CD8-positive, alpha-beta memory T cell (primary cell): ENCODE measurements around the gene SYNJ1. TPM values are rescaled to one million over a fixed set of nuclear protein-coding genes. Genes with fewer than 3 reads are reported as not detected.

Source experiments
- CTCF ChIA-PET: fragments of 350-600 bp; sonication (Branson Sonifier 250); formaldehyde crosslinking; loops from one replicate; lab custom pipeline; 2021; ENCODE audit warnings: antibody characterized with exemption; lab: Charles Lee
- POLR2A ChIA-PET: fragments of 350-600 bp; sonication (Branson Sonifier 250); formaldehyde crosslinking; loops from one replicate; lab custom pipeline; 2021; ENCODE audit warnings: antibody characterized with exemption; lab: Charles Lee
- DNase-seq, 5 donors: peaks; one replicate each; pipeline versions ENCODE4 v3.0.0 to v3.0.0-alpha.2; 2020 to 2022; ENCODE audit warnings: mixed read lengths in 1 of 5
- H3K27ac ChIP-seq: one replicate; pipeline ENCODE4 v1.7.0; 2013; ENCODE audit warnings: low read depth, mild to moderate bottlenecking, low read length, moderate library complexity
- H3K27me3 ChIP-seq: 2 replicates; pipeline ENCODE4 v1.7.0; 2013; ENCODE audit warnings: low read length, mild to moderate bottlenecking; ENCODE audit not compliant: insufficient read depth, poor library complexity, severe bottlenecking
- H3K36me3 ChIP-seq: 2 replicates; pipeline ENCODE4 v1.7.0; 2013; ENCODE audit warnings: mild to moderate bottlenecking, low read length, moderate library complexity; ENCODE audit not compliant: insufficient read depth
- H3K4me1 ChIP-seq: 2 replicates; pipeline ENCODE4 v1.7.0; 2013; ENCODE audit warnings: mild to moderate bottlenecking, low read length, moderate library complexity; ENCODE audit not compliant: insufficient read depth
- H3K4me3 ChIP-seq: 2 replicates; pipeline ENCODE4 v1.7.0; 2013; ENCODE audit warnings: mild to moderate bottlenecking, low read length
- H3K9me3 ChIP-seq: 2 replicates; pipeline ENCODE4 v1.7.0; 2013; ENCODE audit warnings: mild to moderate bottlenecking, low read length
- H3K27ac Mint-ChIP-seq, 8 donors: one replicate each; pipeline ENCODE4 v1.8.0; 2020 to 2021; ENCODE audit warnings: mixed read lengths in 8 of 8, mild to moderate bottlenecking in 6 of 8, inconsistent platforms in 3 of 8, moderate library complexity in 3 of 8
- H3K27me3 Mint-ChIP-seq, 2 donors: one replicate each; pipeline ENCODE4 v1.8.0; 2020 to 2021; ENCODE audit warnings: mixed read lengths in 2 of 2, mild to moderate bottlenecking in 1 of 2, moderate library complexity in 1 of 2
- H3K36me3 Mint-ChIP-seq, 3 donors: one replicate each; pipeline ENCODE4 v1.8.0; 2020 to 2021; ENCODE audit warnings: mixed read lengths in 3 of 3, inconsistent platforms in 1 of 3, mild to moderate bottlenecking in 1 of 3
- H3K4me1 Mint-ChIP-seq, 3 donors: one replicate each; pipeline ENCODE4 v1.8.0; 2020 to 2021; ENCODE audit warnings: mixed read lengths in 3 of 3, inconsistent platforms in 1 of 3, mild to moderate bottlenecking in 1 of 3
- H3K4me3 Mint-ChIP-seq, 7 donors: one replicate each; pipeline ENCODE4 v1.8.0; 2020 to 2021; ENCODE audit warnings: mixed read lengths in 7 of 7, mild to moderate bottlenecking in 6 of 7, moderate library complexity in 4 of 7, inconsistent platforms in 2 of 7
- H3K9me3 Mint-ChIP-seq, 5 donors: one replicate each; pipeline ENCODE4 v1.8.0; 2020 to 2022; ENCODE audit warnings: mixed read lengths in 5 of 5, mild to moderate bottlenecking in 3 of 5, moderate library complexity in 2 of 5, inconsistent platforms in 1 of 5
- polyA plus RNA-seq: library from polyadenylated mRNA; unstranded; fragments of 300-500 nt; fragmentation: Illumina TruSeq; gene quantifications from one replicate; pipeline ENCODE4 v1.2.3, GENCODE V29; 2021
- total RNA-seq, 2 experiments: library from RNA; stranded (reverse); gene quantifications; one replicate each; pipeline ENCODE4 v1.2.3, GENCODE V29; 2021

The SYNJ1 gene
- total and polyA plus RNA-seq, 3 experiments from 2014 or later, result 3.4 to 14.4 (median 11.4) TPM

DNA sequence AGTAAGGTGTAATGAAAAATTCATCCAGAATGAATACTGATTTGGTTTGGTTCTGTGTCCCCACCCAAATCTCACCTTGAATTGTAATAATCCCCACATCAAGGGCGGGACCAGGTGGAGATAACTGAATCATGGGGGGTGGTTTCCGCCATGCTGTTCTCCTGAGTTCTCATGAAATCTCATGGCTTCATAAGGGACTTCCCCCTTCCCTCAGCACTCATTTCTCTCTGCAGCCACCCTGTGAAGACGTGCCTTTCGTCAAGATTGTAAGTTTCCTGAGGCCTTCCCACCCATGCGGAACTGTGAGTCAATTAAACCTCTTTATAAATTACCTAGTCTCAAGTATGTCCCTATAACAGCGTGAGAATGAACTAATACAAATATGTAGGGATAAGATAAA is 5.5 kb upstream of the SYNJ1 start:
- Histone ChIP-seq H3K27ac (no peak overlapping the region), H3K36me3 (peaks cover 4% of the 10 kb centered on the region), H3K27me3 (no peaks in the 10 kb centered on the region), H3K4me1 (peaks cover 29% of the 10 kb centered on the region), H3K9me3 (no peaks in the 10 kb centered on the region), H3K4me3 (no peak overlapping the region)
- H3K4me3 Mint-ChIP-seq, result no peak overlapping the region
- no peak overlapping the region for H3K27ac Mint-ChIP-seq
- POLR2A ChIA-PET, result interaction anchor here (1.3 kb wide), 1 partner anchor 38 kb away, joined by 4 read pairs; the partner anchor contains the start of gene PAXBP1
- peaks cover 0 to 36% (median 8%) of the 10 kb centered on the region in 3 donors for H3K36me3 Mint-ChIP-seq
- no peaks in the 10 kb centered on the region for H3K9me3 Mint-ChIP-seq
- no peaks in the 10 kb centered on the region for H3K27me3 Mint-ChIP-seq
- CTCF ChIA-PET, result no interaction called here
- H3K4me1 Mint-ChIP-seq, result peaks cover 11 to 36% (median 32%) of the 10 kb centered on the region in 3 donors
- no peak for DNase-seq

DNA sequence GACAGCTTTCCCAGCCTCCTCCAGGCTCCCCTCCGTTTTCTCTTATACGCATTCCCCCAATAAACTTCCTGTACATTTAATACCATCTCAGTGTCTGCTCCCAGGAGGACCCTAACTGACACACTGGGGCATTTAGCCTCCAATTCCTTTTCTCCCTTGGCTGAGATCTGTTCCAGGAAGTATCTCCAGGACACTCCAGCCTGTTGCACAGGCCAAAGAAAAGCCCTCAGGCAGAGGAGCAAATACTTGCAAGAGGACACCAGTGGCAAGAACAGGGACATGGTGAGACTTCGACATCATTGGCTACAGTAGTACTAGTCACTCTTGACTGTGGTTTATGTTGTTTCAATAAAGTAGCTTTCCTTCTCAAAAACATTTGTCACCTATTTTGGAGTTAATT is 4.7 kb upstream of the SYNJ1 start:
- no peaks in the 10 kb centered on the region for H3K9me3 Mint-ChIP-seq
- H3K36me3 Mint-ChIP-seq, result peaks cover 0 to 38% (median 8%) of the 10 kb centered on the region in 3 donors
- Histone ChIP-seq H3K27ac (no peak overlapping the region), H3K36me3 (peaks cover 3% of the 10 kb centered on the region), H3K27me3 (no peaks in the 10 kb centered on the region), H3K9me3 (no peaks in the 10 kb centered on the region), H3K4me1 (peaks cover 31% of the 10 kb centered on the region), H3K4me3 (no peak overlapping the region)
- no peak for DNase-seq
- peak overlapping the region in 1 of 7 donors; percentile 67 for H3K4me3 Mint-ChIP-seq
- ChIA-PET CTCF (interaction anchor here (0.6 kb wide), 1 partner anchor 24 kb away, joined by 3 read pairs; no protein-coding TSS in a partner anchor), POLR2A (interaction anchor here (1.3 kb wide), 1 partner anchor 39 kb away, joined by 4 read pairs; the partner anchor contains the start of gene PAXBP1)
- no peaks in the 10 kb centered on the region for H3K27me3 Mint-ChIP-seq
- peaks cover 12 to 38% (median 34%) of the 10 kb centered on the region in 3 donors for H3K4me1 Mint-ChIP-seq
- peak overlapping the region in 2 of 8 donors; percentile 17 to 53 for H3K27ac Mint-ChIP-seq

DNA sequence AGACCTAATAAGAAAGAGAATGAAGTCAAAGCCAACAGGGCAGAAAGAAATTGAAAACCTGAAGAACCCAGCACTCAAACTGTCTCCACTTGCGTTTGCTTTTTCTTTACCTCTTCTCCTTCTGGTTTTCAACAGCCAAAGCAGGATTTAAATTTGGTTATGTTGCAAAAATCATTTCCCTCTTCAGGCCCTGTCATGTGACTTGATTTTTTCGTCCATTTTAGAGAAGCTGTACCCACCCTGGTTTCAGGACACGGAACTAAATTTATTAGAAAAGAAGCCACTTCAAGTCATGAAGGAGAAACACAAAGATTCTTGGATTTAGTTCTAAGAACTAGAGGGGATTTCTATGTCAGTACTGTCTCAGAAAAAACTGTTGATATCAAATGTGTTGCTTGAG is 1.0 kb upstream of the SYNJ1 start:
- CTCF ChIA-PET, result interaction anchor here (1.1 to 3.6 kb wide), 3 partner anchors 43 to 325 kb away, joined by 3 to 21 read pairs (median 3); partner anchors contain the start of genes CFAP298 and PAXBP1
- H3K4me3 Mint-ChIP-seq, result peak overlapping the region; percentile 93 to 98 (median 96)

DNA sequence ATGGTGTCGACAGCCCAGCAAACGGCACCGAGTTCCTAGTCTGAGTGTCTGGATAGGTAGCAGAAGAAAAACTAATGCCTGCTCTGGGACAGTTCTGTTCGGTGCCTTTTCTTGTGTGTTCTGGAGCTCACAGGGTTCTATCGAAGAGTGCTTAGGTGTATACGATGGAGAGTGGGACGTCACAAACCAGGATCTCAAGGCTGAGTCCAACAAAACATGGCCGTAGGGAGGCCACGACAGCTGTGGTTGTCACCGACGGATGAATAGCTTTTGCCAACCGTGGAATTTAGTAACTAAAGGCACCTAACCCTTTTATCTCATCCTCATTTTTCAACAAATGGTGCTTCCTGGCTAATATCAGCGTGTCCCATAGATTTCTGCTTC is 635 bp upstream of the SYNJ1 start:
- peaks cover 42% of the 10 kb centered on the region for H3K4me1 ChIP-seq
- H3K27me3 ChIP-seq, result no peaks in the 10 kb centered on the region
- H3K4me3 ChIP-seq, result peak overlapping the region; percentile 92
- DNase-seq, result no peak
- Mint-ChIP-seq H3K36me3 (peaks cover 0 to 26% (median 7%) of the 10 kb centered on the region in 3 donors), H3K4me1 (peaks cover 28 to 67% (median 57%) of the 10 kb centered on the region in 3 donors), H3K4me3 (peak overlapping the region; percentile 93 to 98 (median 96)), H3K27ac (peak overlapping the region; percentile 83 to 98 (median 92)), H3K27me3 (no peaks in the 10 kb centered on the region), H3K9me3 (no peaks in the 10 kb centered on the region)
- no peaks in the 10 kb centered on the region for H3K9me3 ChIP-seq
- peak overlapping the region; percentile 85 for H3K27ac ChIP-seq
- CTCF ChIA-PET, result interaction anchor here (1.1 to 3.6 kb wide), 4 partner anchors 10 to 325 kb away, joined by 3 to 21 read pairs (median 3); partner anchors contain the start of genes CFAP298 and PAXBP1
- H3K36me3 ChIP-seq, result no peaks in the 10 kb centered on the region
- POLR2A ChIA-PET, result interaction anchor here (0.7 to 2.5 kb wide), 4 partner anchors 16 to 814 kb away, joined by 3 to 21 read pairs (median 6); partner anchors contain the start of genes GART, PAXBP1 and SON

More for the DNA sequence above, 1.0 kb upstream of the SYNJ1 start:
- peaks cover 24 to 63% (median 53%) of the 10 kb centered on the region in 3 donors for H3K4me1 Mint-ChIP-seq
- POLR2A ChIA-PET, result interaction anchor here (1.5 to 2.5 kb wide), 2 partner anchors 43 to 813 kb away, joined by 8 to 21 read pairs; partner anchors contain the start of genes GART, PAXBP1 and SON
- peaks cover 0 to 24% (median 4%) of the 10 kb centered on the region in 3 donors for H3K36me3 Mint-ChIP-seq
- no peaks in the 10 kb centered on the region for H3K9me3 Mint-ChIP-seq
- Histone ChIP-seq H3K36me3 (no peaks in the 10 kb centered on the region), H3K27ac (no peak overlapping the region), H3K9me3 (no peaks in the 10 kb centered on the region), H3K4me3 (peak overlapping the region; percentile 92), H3K27me3 (no peaks in the 10 kb centered on the region), H3K4me1 (peaks cover 42% of the 10 kb centered on the region)
- H3K27ac Mint-ChIP-seq, result peak overlapping the region in 7 of 8 donors; percentile 83 to 98 (median 92)
- no peak for DNase-seq
- no peaks in the 10 kb centered on the region for H3K27me3 Mint-ChIP-seq

DNA sequence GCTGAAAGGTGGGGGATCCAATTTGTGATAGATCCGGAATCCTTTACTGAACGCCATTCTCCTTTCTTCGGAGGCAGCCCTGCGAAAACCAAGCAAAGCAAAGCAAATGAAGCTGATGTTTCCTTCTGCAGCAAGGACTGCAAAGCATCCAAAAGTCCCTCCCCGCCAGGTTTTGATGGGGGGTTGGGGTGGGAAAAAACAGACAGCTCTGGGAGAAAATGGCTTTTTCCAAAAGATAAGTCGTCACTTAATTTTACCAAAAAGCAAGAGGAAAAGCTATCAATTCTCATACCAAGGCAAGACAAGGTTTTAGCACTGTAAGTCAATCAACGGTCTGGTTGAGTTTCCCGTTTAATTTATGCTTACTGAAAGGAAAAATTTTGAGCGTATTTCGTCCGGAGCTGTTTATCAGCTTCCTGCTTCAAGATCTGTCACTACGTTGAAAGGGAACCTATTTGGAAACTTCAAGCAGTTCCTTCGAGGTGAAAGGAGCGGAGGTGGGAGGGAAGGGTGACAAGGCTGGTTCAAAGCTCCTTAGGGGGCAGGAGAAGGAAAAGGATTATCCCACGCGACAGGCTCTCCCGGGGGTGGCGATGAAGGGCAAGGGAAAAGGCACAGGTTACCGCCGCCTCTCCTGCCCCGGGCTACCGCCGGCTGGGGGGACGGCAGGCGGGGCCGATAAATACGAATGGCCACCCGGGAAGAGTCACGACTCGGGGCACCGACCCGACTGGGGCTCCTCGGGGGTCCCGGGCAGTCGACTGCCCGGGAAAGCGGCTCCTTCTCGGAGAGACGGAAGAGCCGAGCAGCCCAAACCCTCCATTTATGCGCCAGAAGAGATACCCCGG is 750 bp downstream of the SYNJ1 start:
- Mint-ChIP-seq H3K36me3 (peaks cover 0 to 30% (median 6%) of the 10 kb centered on the region in 3 donors), H3K27me3 (no peaks in the 10 kb centered on the region), H3K4me1 (peaks cover 34 to 71% (median 63%) of the 10 kb centered on the region in 3 donors), H3K27ac (peak overlapping the region; percentile 83 to 99 (median 97)), H3K4me3 (peak overlapping the region; percentile 93 to 98 (median 96)), H3K9me3 (no peaks in the 10 kb centered on the region)
- CTCF ChIA-PET, result interaction anchor here (1.1 to 3.6 kb wide), 4 partner anchors 12 to 324 kb away, joined by 3 to 21 read pairs (median 4); partner anchors contain the start of genes CFAP298 and PAXBP1
- Histone ChIP-seq H3K27ac (peak overlapping the region; percentile 85), H3K36me3 (no peaks in the 10 kb centered on the region), H3K4me1 (peaks cover 33% of the 10 kb centered on the region), H3K4me3 (peak overlapping the region; percentile 92), H3K27me3 (no peaks in the 10 kb centered on the region), H3K9me3 (no peaks in the 10 kb centered on the region)
- peak in 1 of 5 donors; percentile 16 for DNase-seq
- POLR2A ChIA-PET, result interaction anchor here (1.0 to 2.5 kb wide), 6 partner anchors 10 to 815 kb away, joined by 3 to 21 read pairs (median 5); partner anchors contain the start of genes GART, PAXBP1 and SON

DNA sequence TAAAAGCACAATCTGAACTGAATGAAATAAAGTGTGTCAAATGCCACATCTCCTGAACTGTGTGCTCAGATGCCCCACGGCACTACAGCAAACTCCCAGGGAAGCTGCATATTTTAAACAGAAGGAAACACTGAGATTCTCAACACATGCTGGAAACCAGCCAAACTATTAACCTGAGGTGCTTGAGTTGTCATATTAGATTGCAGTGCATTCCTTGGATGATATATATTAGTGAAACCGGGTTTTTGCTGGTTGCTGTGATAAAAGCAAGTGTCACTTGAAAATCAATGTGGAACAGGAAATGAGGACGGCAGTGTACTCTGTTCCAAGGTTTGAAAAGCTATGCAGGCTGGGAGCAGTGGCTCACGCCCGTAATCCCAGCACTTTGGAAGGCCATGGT is 8.7 kb downstream of the SYNJ1 start:
- DNase-seq, result no peak
- Histone ChIP-seq H3K4me1 (no peaks in the 10 kb centered on the region), H3K9me3 (no peaks in the 10 kb centered on the region), H3K27me3 (no peaks in the 10 kb centered on the region), H3K4me3 (no peak overlapping the region), H3K27ac (no peak overlapping the region), H3K36me3 (peaks cover 5% of the 10 kb centered on the region)
- H3K27me3 Mint-ChIP-seq, result no peaks in the 10 kb centered on the region
- no peaks in the 10 kb centered on the region for H3K9me3 Mint-ChIP-seq
- H3K27ac Mint-ChIP-seq, result peak overlapping the region in 1 of 8 donors; percentile 31
- CTCF ChIA-PET, result interaction anchor here (1.0 kb wide), 2 partner anchors 8 to 107 kb away, joined by 3 read pairs; no protein-coding TSS in a partner anchor
- peaks cover 4 to 61% (median 29%) of the 10 kb centered on the region in 3 donors for H3K36me3 Mint-ChIP-seq
- POLR2A ChIA-PET, result no interaction called here
- H3K4me1 Mint-ChIP-seq, result peaks cover 24 to 58% (median 54%) of the 10 kb centered on the region in 3 donors
- H3K4me3 Mint-ChIP-seq, result no peak overlapping the region

DNA sequence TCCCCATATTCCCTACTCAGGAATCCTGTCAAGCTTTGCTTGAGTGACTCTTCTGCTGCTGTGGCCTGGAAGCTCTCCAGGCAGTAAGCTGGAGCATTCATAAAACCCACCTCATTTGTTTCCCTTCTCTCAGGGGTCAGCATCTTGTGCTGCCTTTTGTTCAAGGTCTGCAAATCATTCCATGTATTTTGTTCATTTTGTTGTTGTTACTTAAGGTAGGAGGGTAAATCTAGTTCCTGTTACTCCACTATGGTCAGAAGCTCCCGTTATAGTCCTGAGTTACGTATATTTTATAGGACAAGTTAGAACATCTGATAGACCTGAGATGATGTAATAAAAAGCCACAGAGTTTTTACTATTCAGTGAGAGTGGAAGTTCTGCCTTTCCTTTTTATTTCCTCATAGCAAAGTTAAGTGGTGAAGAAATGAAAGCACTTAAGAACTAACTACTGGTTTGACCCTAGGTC is 9.9 kb downstream of the SYNJ1 start:
- Mint-ChIP-seq H3K4me1 (peaks cover 16 to 49% (median 47%) of the 10 kb centered on the region in 3 donors), H3K36me3 (peaks cover 4 to 51% (median 26%) of the 10 kb centered on the region in 3 donors), H3K9me3 (no peaks in the 10 kb centered on the region), H3K27ac (no peak overlapping the region), H3K27me3 (no peaks in the 10 kb centered on the region), H3K4me3 (no peak overlapping the region)
- peaks cover 5% of the 10 kb centered on the region for H3K36me3 ChIP-seq
- H3K27ac ChIP-seq, result no peak overlapping the region
- ChIA-PET POLR2A (interaction anchor here (0.6 kb wide), 1 partner anchor 16 kb away, joined by 3 read pairs; no protein-coding TSS in a partner anchor), CTCF (no interaction called here)
- H3K4me3 ChIP-seq, result no peak overlapping the region
- DNase-seq, result no peak
- H3K27me3 ChIP-seq, result no peaks in the 10 kb centered on the region
- H3K9me3 ChIP-seq, result no peaks in the 10 kb centered on the region
- no peaks in the 10 kb centered on the region for H3K4me1 ChIP-seq
